Stimulated activated CD8-positive, alpha-beta memory T cell treated with anti-CD3 and anti-CD28 coated beads, Interleukin-4, amount 100 ng/mL, for 1 hour (primary cell): Measurements from ENCODE around the gene CAMTA1.
"Not testable (repeated sequence)": the region's sequence is repeated elsewhere in the genome, so short reads cannot be mapped to it uniquely, and the experiment has no call there.

Experiments used
- DNase-seq, 2 donors: peaks; one replicate each; pipeline ENCODE4 v3.0.0-alpha.2; 2020; ENCODE audit warnings: low read depth in 2 of 2, low spot score in 1 of 2

CAMTA1 gene

DNA sequence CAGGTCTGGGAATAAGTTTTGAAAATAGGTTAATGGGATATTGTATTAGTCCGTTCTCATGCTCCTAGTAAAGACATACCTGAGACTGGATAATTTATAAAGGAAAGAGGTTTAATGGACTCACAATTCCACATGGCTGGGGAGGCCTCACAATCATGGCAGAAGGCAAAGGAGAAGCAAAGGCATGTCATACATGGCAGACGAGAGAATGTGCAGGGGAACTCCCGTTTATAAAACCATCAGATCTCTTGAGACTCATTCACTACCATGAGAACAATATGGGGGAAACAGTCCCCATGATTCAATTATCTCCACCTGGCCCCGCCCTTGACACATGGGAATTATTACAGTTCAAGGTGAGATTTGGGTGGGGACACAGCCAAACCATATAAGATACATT lies 60.5 kb downstream of the CAMTA1 start:
- DNase-seq, result not testable (repeated sequence)

- DNase-seq, result no peak
These were observed 63.6 kb downstream of the CAMTA1 start for GRCh38 chr1:6848816-6849215.

DNA sequence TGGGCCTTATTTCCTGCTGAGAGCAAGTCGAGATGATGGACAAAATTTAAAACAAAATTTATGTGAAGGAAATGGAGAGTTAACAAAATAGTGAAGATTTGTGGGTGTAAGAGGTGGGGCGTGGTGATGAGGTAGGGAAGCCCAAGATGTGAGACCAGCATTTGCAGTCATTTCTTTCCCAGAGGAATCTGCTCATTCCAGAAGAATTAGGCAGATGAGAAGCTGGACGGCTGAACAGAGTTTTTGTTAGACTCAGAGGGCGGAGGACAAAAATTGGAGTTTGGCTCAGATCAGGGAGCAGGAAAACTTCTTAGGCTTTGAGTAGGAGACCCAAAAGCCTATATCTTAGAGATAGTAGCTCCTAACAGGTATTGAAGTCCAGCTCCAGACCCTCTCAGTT lies 65.3 kb downstream of the CAMTA1 start:
- DNase-seq, result no peak

DNA sequence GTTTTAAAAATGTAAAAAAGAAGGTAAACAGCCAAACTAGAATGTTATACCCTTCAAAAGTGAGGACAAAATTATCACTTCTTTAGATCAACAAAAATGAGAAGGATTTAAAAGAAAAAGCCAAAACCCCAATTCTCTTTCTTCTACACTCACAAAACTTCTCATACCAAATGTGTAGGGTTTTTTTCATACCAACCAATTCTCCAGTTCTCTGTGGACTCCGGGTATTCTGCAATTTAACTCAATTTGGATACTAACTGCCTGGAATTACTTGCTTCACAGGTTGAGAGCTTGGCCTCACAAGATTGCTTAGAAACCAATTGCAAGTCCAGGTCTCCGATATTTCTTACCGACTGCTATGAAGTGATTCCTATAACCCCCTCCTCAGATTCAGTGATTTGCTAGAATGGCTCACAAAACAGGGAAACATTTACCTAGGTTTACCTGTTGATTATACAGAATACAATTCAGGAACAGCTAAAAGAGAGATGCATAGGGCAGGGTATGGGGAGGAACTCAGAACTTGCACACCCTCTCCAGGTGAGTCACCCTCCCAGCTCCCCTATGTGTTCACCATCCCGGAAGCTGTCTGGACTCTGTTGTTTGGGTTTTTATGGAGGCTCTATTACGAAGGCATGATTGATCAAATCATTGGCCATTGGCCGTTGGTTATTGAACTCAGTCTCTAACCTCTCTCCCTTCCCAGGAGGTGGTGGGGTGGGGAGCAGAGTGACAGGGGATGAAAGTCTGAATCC lies 67.1 kb downstream of the CAMTA1 start:
- DNase-seq, result no peak

DNA sequence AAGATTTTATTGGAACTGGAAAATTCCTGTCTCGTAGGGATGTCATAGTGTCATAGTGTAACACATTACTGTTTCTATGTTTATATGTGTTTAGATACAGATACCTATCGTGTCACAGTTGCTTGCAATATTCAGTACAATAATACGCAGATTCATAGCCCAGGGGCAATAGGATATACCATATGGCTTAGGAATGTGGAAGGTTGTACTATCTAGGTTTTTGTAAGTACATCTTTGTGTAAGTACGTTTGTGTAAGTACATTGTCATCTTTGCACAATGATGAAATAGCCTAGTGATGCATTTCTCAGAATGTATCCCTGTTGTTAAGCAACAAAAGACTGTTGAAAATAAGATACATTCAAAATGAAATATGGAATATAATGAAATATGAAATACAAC lies 68.9 kb downstream of the CAMTA1 start:
- no peak for DNase-seq

DNA sequence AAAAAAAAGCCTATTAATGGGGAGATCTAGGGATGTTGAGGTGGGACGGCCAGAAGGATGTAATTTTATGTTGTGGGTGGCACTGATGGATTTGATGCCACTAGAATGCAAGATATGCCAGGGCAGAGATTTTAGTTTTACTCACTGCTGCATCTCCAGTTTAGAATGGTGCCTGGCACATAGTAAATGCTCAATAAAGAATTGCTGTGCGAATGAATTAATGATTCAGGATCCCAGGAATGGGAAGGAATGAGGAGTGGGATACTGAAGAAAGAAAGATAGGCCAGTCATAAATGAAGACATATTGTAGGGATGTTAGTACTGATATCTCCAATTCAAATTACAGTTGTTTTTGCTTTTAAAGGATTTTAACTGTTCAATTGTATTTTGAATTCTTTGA lies 72.6 kb downstream of the CAMTA1 start:
- no peak for DNase-seq

- DNase-seq, result no peak
These were observed 73.3 kb downstream of the CAMTA1 start for GRCh38 chr1:6858596-6858995.

- no peak for DNase-seq
These were observed 74.4 kb downstream of the CAMTA1 start for GRCh38 chr1:6859415-6860343.

DNA sequence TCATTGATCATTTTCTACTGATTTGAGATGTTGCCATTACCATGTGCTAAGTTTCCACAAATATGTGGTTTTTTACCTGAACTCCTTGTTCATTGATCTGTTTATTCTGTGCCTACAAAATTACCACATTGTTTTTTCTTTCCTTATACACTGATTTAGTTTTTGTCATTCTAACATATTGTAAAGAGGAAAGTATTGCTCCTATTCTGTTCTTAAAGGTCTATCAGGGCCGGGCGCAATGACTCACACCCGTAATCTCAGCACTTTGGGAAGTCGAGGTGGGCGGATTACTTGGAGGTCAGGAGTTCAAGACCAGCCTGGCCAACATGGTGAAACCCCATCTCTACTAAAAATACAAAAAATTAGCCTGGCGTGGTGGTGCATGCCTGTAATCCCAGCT lies 75.1 kb downstream of the CAMTA1 start:
- DNase-seq, result no peak

DNA sequence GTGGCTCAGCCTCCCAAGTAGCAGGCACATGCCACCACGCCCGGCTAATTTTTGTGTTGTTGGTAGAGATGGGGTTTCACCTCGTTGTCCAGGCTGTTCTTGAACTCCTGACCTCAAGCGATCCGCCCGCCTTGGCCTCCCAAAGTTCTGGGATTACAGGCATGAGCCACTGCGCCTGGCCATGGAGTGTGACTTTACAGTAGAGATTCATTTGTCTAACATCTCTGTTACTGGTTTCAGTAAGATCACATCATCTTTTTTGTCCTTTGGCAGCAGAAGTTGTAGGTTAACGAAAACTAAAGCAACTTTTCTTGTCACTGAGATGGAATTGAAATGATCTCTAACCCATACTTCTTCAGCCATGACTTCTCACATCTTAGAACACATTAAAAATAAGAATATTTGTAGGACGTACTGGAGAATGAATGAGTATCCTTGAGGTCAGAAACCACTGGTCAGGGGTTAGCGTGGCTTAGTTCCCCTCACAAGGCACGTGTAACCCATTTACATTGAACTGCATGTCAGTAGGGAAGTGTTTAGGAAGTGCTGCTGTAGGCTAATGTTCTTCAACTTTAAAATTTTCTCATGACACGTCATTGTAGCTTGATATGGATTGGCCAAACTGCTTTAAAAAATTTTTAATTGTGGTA lies 75.9 kb downstream of the CAMTA1 start:
- no peak for DNase-seq

GRCh38 chr1:6862906-6863305 lies 77.7 kb downstream of the CAMTA1 start:
- DNase-seq, result no peak

DNA sequence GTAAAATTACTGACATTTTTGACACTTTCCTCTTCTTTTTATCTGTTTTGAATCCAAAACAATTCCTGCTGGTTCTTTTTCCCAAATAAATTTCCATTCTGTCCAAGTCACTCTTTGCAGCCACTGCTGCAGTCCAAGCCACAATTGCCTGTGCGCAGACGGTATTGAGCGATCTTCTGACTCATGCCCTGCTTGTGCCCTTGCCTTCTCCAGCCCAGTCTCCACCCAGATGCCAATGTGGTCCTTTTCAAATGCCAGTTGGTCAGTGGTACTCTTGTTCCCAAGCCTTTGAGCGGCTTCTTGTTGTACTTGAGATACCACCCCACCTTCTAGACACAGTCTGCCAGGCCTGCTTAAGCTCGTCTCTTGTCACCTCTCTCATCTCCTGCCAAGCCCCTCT lies 78.9 kb downstream of the CAMTA1 start:
- DNase-seq, result no peak

DNA sequence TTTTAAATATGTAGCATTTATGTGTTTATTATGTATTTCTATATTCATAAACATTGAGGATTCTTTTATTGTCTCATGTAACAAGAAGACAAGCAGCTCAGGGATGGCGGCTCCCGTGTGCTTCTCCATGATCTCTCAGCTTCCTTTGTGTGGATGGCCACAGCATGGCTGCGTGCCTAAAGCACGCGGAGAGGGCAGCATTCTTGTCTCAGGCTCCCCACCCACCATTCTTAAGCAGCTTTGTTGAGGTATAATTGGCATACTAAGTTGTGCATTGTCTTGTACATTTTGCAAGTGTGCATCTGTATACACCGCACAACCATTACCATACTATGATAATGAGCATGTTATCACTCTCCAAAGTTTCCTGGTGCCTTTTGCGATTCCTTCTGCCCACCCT lies 81.6 kb downstream of the CAMTA1 start:
- no peak for DNase-seq

DNA sequence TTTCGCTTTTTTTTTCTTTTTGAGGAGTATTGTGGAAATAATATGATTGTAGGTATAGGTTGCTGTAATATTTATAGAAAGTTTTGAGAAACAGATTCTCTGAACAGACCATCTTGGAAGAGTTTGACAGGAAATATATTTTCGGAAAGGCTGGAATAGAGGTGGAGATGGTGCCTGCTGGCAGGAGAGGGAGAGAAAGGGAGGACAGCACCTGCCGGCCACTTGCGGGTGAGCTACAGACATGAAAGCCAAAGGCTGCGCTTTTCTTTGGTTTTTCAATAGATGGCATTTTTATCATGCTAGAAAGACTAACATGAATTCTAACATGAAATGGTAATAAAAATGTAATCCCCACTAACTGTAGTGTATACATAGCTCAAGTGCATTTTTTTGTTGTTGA lies 82.1 kb downstream of the CAMTA1 start:
- no peak for DNase-seq

DNA sequence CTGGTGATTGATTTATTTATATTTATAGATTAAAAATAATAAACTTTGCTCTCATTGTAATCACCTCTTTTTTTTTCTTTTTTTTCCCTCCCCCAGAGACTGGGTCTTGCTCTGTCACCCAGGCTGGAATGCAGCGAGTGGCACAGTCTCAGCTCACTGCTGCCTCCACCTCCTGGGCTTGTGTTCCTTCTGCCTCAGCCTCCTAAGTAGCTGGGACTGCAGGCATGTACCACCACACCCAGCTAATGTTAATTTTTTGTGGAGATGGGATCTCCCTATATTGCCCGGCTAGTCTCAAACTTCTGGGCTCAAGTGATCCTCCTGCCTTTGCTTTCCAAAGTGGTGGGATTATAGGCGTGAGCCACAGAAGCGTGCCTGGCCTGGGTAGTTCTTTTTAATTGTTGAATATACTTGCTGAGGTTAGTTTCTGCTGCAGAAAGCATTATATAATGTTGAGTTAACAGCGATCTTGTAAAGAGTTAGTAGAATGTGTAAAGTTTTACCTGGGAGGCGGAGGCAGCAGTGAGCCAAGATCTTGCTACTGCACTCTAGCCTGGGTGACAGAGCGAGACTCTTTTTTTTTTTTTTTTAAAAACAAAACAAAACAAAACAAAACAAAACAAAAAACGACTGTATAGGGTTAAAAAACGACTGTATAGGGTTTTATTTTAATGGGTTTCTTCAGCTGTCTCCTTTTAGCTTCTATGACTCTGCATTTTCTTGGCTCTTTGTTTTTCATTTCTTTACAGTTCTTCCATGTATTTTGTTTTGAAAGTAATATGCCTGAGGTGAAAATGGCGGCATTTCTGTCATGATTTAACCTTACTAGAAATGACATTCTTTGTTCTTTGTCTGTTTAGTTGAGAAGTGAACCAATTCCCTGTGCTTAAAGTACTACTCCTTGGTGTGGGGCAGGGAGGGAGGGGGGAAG lies 82.7 kb downstream of the CAMTA1 start:
- DNase-seq, result no peak

DNA sequence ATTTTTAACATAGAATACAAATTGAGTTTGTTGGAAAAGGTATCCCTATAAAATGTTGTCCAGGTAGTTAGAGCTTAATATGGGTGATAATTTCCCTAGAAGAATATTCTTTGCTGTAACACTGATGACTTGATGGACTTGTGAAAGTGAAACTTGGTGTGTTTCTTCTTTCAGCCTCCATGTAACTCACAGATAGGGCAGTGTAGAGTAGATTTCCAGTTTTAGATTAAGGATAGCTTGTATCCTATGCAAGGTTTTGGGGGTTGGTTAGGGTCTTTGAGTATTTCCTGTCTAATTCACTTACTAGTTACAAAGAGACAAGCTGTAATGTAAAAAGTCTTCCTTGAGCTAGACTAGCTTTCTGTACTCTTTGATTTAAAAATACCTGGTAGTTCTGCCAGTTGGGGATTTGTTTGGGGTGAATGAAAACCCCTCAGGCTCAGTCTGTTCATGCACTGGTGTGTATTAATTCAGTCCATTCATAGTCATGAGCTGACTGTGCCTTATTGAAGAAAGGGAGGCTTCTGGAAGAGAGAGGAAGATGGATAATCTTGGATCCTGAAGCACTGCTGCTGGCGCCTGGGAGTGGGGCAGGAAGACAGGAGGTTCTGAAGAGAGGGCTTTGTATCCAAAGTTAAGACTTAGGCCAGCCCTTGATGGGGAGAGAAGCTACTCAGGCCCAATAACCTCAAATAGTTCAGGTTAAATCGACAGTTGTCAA lies 83.6 kb downstream of the CAMTA1 start:
- DNase-seq, result no peak

DNA sequence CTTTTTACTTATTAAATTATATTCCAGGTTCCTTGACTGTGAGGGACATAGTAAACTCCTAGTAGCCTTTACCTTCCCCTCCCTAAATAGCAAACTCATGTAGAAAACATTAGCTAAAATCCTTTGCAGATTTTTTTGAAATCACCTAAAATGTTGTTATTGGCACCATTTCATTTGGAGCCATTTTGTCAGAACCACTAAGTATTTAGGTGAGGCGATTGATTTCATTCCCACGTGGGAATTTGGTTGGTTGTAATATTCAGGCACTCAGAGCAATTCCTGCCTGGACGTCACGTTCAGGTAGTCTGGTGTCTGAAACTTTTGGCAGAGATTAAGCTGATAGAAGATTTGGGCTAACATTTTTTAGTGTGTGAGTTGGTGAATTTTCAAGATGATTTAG lies 84.3 kb downstream of the CAMTA1 start:
- DNase-seq, result no peak

DNA sequence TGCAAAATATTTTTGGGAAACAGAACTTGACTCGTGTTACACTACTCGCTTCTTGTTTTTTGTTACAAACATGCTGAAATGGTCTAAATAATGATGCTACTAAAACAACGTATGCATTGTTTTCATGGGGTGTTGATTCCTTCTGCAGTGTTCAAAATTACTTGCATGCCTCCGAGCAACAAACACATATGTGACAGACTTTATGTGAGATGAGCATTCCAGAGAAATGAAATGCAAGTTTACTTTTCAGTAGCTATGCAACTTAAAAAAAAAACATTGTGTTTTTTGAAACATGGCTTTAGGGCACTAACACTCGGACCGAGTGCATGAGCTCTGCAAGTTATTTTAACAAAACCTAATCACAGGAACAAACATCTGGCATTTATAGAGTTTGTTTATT lies 84.8 kb downstream of the CAMTA1 start:
- DNase-seq, result no peak

DNA sequence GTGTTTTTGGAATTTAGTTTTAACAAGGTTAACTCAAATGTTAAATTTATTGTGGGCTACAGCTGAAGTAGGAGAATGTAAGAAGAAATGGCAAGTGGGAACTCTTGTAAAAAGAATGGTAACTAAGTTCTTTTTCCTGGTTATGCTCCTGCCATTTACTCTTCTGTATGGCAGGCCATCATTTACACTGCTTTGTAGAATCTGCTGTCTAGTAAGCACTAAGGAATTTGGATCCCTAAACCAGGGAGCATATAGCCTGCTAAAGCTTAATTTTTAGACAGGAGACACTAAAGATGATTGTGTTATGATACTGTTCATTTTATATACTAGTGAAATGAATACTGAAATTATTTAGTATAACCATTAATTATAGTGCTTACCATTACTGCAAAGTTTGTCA lies 85.3 kb downstream of the CAMTA1 start:
- DNase-seq, result no peak

- DNase-seq, result no peak
These were observed 86.2 kb downstream of the CAMTA1 start for GRCh38 chr1:6871300-6871972.
